NCI-H2196 (cell line): Measurements from ENCODE around the gene LPIN3.
A peak's percentile ranks its signal among the peaks of the same experiment; 100 is the strongest.

Experiments used
- DNase-seq: peaks from one replicate; lab custom pipeline; 2025; ENCODE audit not compliant: unreplicated experiment; lab: John Stamatoyannopoulos, UW

Gene LPIN3

DNA sequence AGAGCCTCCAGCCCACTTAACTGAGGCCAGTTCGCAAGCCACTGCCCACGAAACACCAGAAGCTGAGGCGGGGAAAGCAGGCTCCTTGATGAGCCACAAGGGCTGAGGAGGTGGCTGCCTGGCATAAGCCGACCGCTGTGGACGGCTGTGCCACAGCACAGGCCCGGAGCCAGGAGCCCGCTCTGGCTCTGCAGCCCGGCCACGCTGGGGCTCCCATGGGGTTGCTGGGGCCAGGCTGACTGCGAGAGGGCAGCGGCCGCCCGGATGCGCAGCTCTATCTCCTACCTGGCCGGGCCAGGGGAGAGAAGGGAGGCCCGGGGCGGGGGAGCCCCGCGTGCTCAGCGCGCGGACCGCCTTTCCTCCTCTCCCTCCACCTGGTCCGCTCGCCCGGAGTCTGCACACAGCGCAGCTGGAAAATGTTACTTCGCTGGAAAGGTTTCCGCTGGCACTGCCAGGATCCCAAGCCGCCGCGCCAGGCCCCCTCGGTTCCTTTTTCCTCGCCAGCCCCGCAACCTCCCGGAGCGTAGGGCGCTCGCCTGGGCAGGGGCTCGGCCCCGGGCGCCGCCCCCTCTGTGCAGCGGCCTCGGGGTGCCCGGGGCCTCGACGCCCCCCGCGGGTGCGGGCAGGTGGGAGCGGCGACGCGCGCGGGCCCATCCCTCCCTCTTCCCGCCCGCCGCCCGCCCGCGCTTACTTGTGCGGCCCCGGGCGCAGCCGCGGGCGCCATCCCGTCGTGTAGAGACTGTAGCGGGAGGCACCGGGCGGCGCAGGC is 25.3 kb downstream of the LPIN3 start:
- no peak for DNase-seq

DNA sequence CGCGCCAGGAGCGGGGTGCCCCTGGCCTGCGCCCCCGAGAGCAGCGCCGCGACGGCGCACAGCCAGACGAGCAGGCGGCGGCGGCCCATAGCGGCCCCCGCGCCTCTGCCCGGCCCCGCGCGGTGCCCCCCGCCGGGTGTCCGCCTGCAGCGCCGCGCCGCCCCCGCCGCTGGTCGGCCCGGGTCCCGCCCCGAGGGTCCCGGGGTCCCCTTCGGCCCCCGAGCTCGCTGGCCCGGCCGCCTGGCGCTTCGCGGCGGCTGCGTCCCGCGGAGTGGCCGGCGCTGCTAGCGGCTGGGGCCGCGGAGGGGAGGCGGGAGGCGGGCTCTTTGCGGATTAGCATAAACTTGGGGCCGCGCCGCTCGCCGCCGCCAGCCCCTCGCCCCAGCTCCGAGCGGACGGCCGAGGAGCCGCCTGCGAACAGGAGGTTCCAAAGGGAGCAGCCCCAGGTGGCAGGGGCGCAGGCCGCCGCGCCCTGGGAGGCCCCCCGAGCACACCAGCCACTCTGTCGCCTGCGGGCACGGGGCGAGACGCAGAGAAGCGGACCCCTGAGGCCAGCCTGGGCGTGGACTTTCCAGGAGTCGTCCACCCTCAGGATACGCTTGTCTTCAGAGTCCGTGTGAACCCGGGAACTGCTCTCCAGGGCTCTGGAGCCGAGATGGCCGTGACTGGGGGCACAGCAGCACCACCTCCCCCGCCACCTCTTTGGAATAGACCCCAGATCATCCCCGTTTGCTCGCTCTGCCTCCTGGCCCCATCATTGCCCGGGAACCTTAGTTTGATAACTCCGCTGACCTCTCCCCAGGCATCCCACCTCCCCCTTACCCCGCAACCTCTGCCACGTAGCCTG is 26.1 kb downstream of the LPIN3 start, which contains the start of gene EMILIN3:
Gene EMILIN3 (minus strand): TSS at position 273 of the 847 bp plus-strand sequence. CDS start 184 bp downstream, at position 89.
- peak; percentile 7 for DNase-seq

DNA sequence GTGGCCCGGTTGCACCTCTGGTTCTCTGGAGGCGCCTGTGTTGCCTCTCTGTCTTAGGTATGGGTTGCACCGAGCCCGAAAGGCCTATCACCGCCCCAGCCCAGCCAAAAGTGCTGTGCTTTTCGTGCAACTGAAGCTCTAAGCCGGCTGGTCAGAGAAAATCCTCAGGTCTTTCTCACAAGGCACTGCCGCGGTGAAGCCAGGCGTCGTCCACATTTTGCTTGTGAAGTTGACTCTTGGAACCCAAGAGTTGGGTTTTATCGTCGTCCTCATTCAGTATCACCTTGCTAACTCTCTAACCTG is 26.7 kb downstream of the LPIN3 start:
- DNase-seq: no peak

DNA sequence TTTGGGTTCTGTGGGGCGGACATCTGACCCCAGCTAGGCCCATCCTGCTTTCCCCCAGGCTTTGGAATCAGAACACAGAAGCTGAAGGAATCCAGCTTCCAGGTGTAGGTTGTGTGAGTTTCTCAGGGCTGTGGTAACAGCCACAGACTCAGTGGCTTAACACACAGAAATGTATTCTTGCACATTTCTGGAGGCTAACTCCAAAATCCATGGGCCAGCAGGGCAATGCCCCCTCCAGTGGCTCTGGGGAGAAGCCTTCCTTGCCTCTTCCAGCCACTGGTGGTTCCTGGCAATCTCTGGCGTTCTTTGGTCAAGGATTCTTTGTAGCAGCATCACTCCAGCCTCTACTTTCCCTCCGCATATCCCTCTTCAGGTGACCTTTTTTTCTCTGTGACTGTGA is 27.3 kb downstream of the LPIN3 start:
- DNase-seq: no peak

DNA sequence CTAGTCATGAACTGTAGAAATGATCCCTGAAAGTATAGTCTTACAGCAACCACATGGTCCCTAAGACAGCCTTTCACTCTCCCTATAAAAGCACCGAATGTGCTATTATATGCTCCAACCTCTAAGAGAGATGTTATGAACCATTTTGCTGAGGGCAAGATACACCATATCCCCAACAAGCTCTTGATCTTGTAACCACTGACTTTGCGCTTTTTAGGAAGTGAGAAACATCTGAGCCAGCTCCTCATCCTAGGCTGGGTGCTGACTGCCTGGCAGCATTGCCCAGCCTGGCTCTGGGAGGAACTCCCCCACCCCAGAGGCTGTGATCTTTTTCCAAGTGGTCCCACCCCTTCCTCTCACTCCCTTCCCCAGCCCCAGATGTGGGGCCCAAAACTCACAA is 29.1 kb downstream of the LPIN3 start:
- DNase-seq: no peak

DNA sequence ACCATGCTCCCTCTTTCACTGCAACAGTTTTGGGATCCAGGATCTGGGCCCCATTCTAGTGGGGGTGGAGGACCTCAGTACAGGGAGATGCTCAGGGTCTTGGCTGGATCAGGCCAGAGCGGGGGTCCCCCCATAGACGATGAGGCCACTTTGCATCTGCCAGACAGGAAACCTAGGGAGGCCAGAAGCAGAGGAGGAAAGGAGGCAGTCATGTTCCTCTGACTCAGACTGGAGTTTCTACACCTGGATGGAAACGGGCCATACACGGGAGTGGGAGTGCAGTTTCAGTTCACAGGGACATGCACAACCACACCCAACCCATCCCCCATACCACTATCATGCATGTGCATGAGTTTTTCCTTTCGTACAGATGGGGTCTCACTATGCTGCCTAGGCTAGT is 29.6 kb downstream of the LPIN3 start:
- no peak for DNase-seq

DNA sequence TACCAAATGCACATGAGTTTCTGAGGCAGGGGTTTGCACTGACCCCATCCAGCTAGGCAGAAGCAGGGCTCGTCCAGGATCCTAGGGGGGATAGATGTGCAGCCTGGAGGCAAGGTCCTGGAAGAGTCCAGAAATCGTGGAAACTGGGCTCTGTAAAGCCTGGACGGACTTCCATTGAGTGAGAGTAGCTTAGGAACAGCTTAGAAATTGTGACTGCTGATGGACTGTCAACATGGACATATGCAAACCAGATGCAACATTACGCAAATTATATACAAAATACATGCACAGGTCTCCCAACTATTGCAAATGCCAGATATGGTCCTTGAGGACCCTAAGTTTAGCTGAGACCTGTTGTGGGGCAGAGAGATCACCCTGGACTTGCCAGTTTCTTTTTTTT is 30.8 kb downstream of the LPIN3 start:
- DNase-seq: no peak

DNA sequence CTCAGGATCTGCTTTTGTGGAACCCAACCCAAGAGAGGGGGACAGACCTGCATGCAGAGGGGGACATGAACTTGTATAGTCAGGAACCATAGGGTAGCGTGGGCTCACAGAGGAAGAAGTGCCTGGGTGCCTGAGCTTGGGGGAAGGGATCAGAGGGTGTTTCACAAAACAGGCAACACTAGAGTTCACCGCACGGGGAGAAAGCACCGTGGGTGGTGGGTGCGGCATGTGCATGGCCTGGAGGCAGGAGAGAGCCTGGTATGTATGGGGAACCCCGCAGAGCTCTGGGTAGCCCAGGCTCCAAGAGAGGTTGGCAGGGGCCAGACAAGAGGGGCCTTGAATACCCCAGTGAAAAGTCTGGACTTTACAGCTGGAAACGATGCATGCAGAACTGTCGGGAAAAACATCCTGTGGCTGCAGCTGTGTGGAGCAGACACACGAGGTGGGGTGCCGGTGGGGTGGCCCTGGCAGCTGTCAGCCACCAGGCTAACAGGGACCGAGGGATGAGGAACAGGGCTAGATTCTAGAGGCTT is 32.7 kb downstream of the LPIN3 start:
- DNase-seq: no peak

DNA sequence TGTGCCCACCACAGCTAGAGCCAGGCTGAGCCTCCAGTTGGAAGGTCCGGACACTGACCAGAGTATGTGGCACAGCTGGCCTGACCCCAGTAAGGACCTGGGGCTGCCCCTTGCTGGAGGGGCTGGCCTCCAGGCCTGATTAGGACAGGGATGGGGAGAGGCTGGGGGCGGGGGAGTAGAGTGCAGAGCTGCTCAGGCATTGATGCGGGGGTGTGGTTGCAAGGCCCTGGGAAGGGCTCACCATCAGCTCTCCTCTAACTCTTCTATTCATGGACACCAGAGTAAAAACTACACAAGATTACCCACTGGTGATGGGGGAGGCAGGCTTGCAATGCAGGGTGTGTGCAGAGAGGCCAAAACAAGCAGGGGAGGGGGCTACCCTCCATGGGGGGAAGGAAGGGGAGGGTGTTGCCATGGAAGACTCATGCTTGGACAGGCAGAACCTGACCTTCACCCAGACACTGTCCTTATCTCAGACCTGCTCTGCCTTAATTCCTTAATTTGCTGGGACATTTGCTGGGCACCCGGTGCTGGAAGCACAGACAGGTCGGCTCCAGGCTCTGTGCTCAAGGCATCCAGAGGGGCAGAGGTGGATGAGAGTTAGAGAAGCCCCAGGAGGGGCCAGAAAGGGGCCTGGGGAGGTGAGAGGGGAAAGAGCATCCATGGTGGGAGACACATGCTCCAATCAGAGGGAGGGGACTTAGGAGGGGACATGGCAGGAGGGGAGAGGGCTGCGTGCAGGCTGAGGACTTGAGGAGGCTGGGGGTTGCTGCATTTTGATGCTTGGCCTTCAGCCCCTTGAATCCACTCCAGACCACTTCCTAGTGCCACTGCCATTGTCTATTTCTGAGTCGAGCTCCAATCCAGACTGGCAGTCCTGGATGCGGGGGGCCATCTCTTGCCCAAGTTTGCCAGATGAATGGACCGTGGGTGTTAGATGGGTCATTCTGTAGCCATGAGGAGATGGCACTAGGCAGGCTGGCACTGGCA is 33.6 kb downstream of the LPIN3 start:
- DNase-seq: no peak

DNA sequence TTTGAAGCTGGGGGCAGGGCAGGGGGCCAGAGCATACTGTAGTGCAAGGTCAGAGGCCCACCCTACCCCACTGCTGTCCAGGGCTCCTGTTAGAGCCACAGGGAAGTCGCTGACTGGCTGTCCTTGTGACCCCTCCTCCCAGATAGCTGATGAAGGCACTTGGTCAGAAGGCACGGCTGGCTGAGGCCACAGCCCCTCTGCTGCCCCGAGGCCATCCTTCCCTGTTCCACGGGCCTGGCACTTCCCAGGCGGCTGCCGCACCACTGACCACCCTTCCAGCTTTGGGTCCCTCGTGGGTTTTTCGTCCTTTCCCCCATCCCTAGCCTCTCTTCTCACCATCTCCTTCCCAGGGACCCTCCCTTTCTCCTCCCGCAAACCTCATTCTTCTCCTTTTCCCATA is 35.2 kb downstream of the LPIN3 start:
- DNase-seq: no peak

DNA sequence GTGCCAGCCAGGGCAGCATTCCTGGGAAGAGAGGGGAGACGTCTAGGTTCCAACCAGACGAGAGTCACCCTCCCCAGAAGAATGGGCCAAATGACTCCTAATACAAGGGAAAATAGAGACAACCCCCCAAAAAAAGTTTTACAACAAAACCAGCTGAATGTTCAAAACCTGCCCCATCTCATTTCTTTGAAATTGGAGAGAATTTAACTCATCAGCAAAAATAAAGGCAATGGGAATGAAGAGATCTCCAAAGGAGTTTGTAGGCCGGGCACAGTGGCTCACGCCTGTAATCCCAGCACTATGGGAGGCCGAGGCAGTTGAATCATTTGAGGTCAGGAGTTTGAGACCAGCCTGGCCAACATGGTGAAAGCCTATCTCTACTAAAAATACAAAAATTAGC is 35.7 kb downstream of the LPIN3 start:
- DNase-seq: no peak

DNA sequence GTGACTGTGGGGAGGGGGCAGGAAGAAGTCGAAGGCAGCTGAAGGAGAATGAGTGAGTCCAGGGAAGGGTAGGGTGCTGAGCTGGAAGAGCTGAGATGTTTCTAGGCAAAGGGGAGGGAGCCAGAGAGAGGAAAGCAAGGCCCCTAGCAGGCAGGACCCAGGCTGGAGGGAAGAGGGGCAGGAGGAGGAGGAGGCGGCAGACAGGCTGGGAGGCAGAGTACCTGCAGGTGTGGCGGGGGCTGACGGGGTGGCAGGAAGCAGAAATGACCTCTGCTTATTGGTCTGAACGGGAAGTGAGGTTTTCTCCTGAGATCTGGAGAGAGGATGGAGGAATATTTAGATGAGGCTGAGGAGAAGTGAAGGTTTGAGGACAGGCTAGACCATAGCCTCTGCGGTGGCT is 36.7 kb downstream of the LPIN3 start:
- no peak for DNase-seq

DNA sequence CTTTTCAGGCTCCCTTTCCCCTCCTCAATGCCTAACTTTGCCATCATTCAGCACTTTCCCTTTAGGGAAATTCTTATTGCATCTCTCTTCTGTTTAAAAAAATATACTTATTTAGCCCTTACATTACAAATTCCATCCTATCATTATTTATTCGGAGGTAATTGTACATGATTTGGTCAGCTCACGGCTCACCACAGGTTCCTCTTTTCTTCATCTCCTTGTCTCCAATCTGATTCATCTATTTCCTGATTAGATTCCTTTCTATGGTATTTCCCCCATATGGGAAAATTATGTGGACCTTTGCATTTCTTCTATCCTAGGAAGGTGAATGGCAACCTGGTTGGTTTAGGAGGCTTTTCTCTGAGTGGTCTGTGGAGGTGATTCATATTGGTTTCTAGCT is 38.9 kb downstream of the LPIN3 start:
- no peak for DNase-seq

DNA sequence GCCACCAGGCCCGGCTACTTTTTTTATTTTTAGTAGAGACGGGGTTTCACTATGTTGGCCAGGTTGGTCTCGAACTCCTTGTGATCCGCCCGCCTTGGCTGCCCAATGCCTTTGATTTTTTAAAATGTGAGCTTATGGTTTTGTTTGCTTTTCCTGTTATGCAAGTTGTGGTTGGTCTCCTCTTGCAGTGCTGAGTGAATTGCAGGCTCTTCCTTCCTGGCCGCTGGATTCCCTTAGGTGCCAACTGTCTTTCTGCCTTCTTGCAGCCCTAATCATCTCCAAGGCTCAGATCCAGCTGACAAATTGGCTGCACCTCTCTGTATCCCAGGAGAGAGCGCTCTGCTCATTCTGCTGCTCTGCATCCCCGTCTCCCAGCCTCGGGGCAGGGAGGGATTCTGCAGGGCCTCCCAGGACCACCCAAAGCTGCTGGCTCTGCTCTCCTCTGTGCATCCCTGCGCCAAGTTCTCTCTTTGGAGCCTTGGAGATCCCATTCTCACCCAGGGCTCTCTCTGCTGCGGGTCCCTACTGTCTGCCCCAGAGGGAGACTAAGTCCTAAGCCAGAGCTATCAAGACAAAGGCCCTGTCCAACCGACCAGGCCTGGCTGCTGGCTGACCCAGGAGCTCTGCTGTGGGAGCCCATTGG is 40.1 kb downstream of the LPIN3 start:
- no peak for DNase-seq

DNA sequence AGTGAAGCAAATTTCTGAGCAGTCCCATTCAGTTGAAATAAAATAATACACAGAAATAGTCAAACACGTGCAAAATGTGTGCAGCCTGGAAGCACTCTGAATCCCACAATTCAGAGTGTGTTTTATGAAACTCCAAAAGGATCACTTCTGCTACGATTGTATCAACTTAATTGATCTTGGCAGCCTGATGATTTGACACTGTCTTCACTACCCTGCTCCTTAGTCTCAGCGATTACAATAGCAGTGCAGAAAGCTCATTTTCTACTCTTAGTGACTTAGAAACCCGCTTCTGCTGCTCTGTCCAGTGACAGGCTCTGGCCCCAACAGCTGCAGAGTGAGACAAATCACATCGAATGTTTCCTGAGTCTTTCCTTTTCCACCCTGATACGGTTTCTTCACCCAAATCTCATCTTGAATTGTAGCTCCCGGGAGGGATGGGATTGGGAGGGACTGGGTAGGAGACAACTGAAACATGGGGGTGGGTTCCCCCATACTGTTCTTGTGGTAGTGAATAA is 42.2 kb downstream of the LPIN3 start:
- no peak for DNase-seq

DNA sequence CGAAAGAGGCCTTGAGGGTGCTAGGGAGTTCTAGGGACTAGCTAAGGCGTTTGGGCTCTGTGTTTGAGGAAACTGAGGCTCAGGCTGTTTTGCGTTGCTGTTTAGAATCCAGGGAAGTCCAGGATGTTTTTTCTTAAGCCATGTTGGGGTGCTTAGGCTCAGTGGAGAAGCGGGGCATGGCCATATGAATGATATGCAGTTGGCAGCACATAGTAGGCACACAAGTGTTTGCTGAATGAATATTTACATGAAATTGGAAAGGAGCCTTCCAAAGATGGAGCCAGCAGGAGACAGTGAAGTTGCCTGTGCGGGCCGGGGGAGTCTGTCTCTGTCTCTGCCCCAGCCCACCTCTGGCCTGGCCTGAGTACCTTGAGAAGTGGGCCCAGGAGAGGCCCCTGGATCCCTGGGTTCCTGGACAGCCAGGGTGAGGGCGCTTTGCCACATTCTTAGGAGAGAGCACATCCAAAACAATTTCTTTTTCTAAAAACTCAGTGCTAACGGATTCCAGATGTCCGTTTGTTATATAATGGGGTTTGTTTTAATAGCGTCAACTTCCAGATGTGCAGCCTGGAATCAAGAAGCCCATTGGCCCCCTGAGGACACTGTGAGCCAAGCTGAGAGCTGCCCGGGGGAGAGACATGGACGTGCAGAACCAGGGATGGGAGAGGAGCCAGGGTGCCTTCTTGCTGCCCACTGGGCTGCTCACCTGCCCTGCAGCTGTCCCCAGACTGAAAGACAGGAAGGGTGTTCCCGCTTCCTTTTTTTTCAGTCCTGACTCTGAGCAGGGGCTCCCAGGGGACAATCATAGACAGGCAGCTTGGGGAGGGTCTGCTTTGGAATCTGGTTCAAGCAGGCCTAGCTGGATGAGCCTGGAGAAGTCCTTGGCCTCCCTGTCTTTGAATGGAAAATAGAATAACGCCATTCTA is 46.1 kb downstream of the LPIN3 start:
- no peak for DNase-seq

DNA sequence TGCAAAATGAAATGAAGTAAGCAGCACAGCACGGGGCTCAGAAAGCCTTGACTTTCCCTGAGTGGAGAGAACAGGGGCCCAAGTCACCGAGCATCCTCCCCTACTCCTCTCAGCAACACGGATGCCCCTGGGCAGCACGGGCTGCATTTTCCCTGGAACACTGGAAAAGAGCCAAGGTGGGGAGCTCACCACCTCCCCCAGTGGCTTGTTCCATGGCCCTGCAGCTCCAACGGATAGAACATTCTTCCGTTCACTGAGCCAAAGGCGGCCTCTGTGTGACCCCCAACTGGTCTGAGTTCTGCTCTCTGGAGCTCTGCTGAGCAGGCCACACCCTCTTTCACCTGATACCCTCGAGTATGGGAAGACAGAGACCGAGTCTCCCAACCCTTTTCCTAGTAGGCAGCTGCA is 46.8 kb downstream of the LPIN3 start:
- DNase-seq: no peak

DNA sequence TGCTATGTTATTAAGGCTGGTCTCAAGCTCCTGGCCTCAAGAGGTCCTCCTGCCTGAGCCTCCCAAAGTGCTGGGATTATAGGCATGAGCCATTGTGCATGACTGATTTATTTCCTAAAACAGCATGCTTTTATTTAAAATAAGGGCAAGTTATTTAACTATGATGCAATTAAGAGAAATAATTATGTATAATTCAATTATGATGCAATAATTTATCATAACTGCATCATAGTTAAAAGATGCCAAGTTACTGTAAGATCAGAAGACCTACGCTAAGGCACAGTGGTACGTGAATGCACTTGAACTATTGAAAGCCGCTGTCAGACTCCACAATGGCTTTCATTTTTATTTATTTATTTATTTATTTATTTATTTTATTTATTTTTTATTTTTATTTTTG is 50.3 kb downstream of the LPIN3 start:
- no peak for DNase-seq

DNA sequence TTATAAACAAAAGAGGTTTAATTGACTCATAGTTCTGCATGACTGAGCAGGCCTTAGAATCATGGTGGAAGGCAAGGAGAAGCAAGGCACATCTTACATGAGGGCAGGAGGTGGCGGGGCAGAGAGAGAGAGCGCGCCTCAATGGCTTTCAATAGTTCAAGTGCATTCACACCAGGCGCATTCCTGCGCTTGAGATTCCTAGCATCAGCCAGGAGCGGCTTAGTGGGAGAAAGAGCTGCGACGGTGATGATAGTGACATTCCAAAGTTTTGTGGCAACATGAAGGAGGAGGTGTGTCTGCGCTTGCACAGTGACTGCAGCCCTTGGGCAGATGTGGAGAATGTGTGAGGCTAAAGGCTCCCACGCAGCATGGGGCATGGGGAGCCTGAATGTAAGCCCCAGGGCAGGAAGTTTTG is 51.0 kb downstream of the LPIN3 start:
- DNase-seq: no peak
